NCI-H1092 (cell line): ENCODE data around the gene UBE2A.

Experiments used
- DNase-seq: peaks from one replicate; lab custom pipeline; 2025; lab: John Stamatoyannopoulos, UW

The UBE2A gene

DNA sequence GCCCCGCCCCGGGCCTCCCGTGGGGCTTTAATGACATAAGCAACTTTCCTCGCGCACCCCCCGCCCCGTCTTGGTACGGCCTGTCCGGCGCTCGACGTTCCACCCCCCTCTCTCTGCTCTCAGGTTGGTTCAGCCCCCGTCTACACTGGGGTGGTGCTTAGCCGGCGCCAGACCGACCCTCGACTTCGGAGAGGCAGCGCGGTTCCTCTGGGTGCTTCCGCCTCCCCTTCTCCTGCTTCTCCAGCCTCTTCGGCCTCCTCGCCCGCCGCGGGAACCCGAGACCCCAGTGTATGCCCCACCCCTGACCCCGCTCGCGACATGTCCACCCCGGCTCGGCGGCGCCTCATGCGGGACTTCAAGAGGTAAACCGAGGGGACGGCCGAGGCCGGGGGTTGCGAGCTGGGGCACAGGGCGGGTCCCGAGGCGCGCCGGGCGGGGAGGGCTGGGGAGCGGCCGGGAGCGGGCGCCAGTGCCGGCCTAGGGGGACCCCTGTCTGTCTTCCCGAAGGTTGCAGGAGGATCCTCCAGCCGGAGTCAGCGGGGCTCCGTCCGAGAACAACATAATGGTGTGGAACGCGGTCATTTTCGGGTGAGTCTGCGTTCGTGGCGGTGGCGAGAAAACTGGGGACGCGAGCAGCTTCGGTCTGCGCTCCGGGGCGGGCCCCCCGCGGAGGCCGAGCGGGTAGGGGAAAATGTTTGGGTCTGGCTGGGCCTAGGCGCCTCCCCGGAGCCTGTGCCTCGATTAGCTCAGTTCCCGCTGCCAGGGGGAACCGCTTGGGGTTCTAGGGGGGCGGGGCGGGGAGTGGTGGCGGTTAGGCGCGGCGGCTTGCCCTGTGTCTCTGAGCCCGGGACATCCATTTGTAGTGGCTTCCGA is at the start of gene UBE2A:
UBE2A (plus strand) TSS at position 170 of the 873 bp plus-strand sequence; CDS start at position 319, 149 bp downstream.
- peak; percentile 62 for DNase-seq

DNA sequence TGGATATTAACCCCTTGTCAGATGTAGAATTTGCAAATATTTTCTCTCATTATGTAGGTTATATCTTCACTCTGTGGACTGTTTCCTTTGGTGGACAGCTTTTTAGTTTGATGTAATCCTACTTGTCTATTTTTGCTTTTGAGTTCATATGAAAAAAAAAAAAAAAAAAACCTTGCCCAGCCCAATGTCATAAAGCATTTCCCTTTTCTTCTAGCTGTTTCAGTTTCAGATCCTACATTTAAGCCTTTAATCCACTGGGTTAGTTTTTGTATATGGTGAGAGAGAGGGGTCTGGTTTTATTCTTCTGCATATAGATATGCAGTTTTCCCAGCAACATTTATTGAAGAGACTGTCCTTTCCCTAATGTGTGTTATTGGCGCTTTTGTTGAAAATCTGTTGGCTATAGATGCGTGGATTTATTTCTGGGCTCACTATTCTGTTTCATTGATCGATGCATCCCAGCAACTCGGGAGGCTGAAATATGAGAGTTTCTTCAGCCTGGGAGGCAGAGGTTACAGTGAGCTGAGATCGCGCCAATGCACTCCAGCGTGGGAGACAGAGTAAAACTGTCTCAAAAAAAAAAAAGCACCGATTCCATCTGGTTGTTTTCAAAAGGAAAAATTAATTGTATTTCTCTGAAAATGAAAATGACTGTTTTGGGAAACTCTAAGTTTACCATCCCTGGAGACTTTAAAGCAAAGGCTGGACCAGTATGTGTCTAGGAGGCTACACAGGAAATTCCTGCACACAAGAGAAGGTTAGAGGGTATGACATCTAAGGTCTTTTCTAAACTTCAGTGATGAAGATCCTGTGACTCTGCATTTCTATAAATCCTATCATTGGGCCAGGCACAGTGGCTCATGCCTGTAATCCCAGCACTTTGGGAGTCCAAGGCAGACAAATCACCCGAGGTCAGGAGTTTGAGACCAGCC is 44.8 kb upstream of the UBE2A start:
- DNase-seq: no peak

DNA sequence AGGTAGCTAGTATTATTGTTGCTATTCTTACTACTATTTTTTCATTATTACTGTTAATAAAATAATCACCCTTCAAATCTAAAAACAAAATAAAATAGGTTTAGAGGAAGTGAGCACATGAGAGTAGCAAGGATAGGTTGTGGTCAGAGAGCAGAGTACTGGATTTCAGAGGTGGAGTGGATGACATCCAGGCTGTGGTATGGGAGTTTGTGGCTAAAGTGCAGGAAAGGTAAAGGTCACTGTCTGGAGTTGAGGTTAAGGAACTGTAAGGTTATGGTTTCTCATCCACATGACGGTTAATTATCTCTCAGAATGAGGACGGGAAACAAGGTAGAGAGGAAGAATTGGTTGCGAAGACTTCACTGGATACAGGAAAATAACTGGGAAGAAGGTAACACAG is 36.9 kb upstream of the UBE2A start:
- no peak for DNase-seq

DNA sequence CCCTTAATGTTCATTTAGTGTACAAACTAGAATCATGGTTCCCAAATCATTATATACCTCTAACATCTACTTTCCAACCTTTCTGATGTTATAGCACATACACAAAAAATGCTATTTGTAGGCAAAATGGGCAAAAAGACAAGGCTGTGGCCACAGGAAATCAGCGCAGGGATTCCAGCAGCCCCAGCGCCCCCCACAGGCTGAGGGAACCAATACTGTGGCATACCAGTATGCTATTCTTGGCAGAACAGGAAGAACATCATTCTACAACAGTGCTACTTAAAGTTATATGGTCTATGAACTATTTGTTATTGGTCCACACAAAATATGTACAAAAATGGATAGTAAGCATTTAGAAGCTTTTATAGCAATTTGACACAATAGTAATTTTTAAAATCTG is 34.5 kb upstream of the UBE2A start:
- no peak for DNase-seq

GRCh38 chrX:119541188-119541587 is 33.2 kb upstream of the UBE2A start:
- DNase-seq: no peak

DNA sequence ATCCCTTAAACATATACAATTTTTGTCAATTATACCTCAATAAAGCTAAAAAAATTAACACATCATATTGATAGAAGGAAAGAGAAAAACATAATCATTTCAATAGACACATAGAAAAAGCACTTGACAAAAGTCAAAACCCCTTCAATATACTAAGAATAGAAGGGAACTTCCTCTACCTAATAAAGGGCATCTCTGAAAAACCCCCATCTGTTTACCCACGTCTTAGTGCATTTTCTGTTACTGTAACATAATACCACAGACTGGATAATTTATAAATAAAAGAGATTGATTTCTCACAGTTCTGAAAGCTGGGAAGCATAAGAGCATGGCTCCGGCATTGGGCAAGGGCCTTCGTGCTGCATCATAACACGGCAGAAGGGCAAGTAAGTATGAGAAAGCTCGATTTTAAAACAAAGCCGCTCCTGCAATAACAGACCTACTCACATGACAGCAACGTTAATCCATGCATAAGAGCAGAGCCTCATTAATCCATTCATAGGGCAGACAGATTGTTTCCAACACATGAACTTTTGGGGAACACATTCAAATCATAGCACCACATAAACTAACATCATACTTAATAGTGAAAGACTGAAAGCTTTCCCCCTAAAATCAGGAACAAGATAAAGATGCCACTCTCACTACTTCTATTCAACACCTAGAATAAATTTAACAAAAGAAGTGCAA is 24.9 kb upstream of the UBE2A start:
- no peak for DNase-seq

DNA sequence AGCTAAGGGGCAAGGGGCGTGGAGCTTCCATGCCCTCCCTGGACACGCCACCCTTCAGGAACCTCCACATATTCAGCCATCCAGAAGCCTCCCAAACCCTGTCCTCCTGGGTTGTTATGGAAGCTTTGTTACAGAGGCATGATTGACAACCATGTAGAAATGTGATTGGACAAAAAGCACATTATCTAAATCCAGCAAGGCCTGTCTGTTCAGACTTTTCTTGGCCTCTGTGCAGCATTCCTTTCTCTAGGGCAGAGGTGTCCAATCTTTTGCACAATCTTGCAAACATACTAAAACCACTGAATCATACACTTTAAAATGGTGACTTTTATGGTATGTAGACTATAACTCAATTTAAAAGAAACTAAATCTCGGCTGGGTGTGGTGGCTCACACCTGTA is 21.9 kb upstream of the UBE2A start:
- DNase-seq: no peak

DNA sequence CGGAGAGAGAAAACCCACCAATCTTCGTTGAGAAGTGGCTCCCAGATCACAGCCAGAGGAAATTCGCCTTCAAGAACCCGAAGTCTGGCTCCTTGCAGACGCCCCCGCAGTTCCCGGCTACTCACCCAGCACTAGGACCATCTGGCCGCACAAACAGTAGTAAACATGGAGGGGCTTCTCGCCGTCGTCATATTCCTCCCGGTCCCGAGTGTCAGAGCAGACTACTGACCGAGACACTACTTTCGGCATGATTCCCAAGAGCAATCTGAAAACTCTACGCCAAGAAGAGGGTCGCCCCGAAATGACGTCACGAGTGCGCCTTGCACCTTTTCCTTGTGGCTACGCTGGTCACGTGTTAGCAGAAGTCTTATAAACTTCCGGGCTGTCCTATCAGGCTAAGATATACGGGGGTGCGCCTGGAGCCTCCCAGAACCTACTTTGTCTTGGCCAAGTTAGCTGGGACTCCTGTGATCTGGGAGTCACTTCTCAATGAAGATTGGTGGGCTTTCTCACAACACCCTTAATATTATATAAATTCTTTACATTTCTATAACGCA is 9.2 kb upstream of the UBE2A start, which contains the start of gene STEEP1:
STEEP1 (minus strand) TSS at position 303 of the 557 bp plus-strand sequence; CDS start at position 249, 54 bp downstream.
- DNase-seq: peak; percentile 91

DNA sequence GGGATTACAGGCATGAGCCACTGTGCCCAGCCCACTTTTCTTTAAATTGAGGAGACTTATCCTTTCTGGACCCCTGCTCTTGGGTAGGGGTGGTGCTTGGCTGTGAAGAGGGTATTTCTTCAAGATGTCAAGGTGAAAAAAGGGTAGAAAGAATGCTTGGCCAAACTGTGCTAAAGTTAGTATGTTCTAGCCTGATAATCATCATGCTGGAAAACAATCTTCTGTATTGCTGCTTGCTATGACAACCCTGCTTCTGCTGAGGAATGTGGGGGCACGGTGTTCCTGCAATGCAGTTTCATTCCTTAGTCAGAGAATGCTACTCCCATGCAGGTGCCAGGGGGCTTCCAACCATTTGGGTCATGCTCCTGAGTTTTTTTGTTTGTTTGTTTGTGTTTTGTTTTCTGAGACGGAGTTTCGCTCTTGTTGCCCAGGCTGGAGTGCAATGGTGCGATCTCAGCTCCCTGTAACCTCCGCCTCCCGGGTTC is 4.0 kb upstream of the UBE2A start:
- DNase-seq: no peak

DNA sequence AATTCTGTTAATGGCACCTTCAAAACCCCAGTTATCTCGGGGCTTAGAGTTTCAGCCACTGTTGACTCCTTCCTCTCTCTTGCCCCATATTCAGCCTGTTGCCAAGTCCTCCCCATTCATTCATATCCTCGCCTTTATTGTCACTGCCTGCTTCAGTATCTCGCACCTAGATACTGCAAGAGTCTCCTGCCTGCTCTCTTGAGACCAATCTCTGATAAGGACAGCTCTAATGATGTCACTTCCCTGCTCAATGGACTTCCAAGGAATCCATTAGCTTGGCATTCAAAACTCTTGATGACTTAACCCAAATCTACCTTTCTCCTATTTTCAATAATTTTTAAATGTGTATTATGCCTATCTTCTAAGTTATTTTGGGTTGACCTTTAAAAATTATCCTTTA is 1.1 kb upstream of the UBE2A start:
- DNase-seq: no peak

GRCh38 chrX:119573840-119574393 is 446 bp upstream of the UBE2A start:
- DNase-seq: no peak

- DNase-seq: no peak
Measured at GRCh38 chrX:119579414-119579813, 5.1 kb downstream of the UBE2A start.

- DNase-seq: no peak
Measured at GRCh38 chrX:119583431-119584059, 9.2 kb downstream of the UBE2A start.

DNA sequence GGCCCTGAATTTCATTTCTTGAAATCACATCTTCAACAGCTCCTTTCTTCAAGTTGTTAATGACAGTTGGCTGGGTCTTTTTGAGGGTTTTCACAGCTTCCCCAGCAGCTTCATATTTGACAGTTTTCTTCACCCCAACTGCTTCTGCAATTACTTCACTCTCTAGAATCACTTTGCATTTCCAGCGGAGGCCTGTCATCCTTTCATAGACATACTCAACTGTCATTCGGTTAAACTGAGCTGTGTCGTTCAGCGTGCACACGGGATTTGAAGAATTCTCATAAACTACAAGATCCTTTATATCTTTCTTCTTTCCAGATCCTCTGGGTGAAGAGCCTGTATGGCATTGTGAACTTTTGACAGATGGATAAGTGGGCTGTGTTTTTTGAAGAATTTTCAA is 15.4 kb downstream of the UBE2A start:
- DNase-seq: no peak

- no peak for DNase-seq
Measured at GRCh38 chrX:119602701-119603255, 28.4 kb downstream of the UBE2A start.

GRCh38 chrX:119604766-119605463 is 30.6 kb downstream of the UBE2A start:
- DNase-seq: no peak

DNA sequence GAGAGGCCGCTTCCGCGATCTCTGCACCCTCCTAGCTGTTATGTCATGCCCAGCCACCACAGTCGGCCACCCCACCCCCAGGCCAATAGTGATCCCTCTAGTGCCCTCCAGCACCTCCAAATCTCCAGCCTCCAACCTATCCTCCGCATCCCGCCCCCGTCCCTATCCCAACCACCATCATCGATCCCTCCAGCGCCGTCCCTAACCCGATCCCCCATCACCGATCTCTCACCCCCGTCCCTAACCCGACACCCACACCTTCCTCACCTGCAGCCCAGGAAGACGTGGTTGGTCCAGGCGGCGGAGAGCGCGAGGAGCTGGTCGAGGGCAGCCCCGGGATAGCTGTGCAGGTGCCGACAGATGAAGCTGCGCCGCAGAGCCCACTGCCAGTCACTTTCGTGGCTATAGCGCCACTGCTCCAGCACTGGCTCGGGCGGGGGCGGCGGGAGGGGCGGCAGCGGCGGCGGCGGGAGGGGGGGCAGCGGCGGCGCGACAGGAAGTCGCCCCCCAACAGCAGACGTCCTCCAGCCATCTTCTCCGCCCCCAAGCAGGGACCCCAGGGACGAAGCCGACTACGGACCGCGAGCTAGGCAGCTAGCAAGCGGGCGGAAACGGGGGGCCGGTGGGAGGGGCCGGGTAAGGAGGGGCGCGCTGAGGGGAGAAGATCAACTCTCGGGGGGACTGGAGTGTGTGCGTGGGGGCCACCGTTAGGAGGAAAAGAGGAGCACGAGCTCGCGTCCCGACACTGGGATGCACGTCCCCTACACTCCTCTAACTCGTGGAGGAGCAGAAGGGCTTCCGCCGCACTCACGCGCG is 31.3 kb downstream of the UBE2A start:
- DNase-seq: peak; percentile 38

DNA sequence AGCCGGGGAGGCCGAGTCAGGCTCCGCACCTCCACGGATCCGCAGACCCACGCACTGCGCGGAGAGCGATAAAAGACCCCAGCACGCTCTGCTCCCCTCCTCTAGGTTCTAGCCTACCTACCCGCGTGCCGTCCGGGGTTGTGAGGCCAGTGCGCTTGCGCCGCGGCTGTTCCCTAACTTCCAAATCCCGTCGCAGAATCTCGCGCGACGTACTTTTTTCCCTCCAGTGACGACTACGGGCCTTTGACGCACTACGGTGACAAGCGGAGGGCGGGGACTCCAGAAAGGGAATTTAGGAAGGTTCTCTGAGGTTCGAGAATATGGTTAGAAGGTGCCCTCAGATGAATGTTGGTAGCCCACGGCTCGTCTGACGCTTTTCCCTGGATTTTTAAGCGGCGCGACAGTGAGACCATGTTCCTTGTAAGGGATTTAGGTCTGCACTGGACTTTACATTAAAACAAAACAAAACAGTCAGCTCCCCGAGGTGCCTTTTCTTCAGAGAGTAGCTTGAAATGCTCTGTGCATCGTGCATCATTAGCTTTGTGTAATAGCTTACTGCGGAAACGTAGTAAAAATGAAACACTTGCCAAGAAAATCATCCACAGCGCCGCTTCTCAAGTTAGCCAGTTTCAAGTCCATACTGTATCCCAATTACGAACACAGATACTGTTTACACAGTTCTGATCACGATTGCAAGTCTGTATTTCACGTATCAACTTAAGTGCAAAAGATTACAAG is 32.1 kb downstream of the UBE2A start, which contains the start of gene NKRF:
NKRF (minus strand) TSS at position 145 of the 738 bp plus-strand sequence.
- peak; percentile 92 for DNase-seq
